ENCODE measurements around the gene CLK3.
"Not testable (repeated sequence)": the region's sequence is repeated elsewhere in the genome, so short reads cannot be mapped to it uniquely, and the experiment has no call there.

The CLK3 gene

GRCh38 chr15:74615508-74616365 lies at the start of gene CLK3:
Gene CLK3, plus strand, starts transcription at chr15:74615836. Its CDS starts 3,361 bp downstream, at chr15:74619197.
- peak; percentile 92 for DNase-seq

GRCh38 chr15:74568594-74568993 lies 47.0 kb upstream of the CLK3 start:
- no peak for DNase-seq

DNA sequence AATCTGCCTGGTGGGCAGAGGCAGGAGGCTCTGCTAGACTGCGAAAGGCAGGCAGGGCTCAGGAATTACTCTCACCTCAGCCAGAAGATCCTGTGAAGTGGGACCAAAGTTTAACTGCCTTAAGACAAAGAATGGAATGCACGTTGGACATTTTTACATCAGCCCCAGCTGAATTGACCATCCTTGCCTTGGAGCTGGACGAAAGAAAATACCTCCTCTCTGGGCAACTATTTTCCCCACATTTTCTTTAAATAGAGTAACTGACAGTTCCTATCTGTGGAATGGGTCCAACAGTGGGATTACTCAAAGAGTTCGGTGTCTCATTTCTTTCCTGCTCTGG lies 45.9 kb upstream of the CLK3 start:
- DNase-seq, result no peak

GRCh38 chr15:74571191-74571590 lies 44.4 kb upstream of the CLK3 start:
- DNase-seq, result no peak

- no peak for DNase-seq
Observed at GRCh38 chr15:74573987-74574386, 41.6 kb upstream of the CLK3 start.

GRCh38 chr15:74578496-74578994 lies 37.1 kb upstream of the CLK3 start:
- DNase-seq, result no peak

GRCh38 chr15:74579001-74579400 lies 36.6 kb upstream of the CLK3 start:
- DNase-seq, result no peak

GRCh38 chr15:74580538-74581350 lies 34.9 kb upstream of the CLK3 start:
- no peak for DNase-seq

GRCh38 chr15:74584204-74584603 lies 31.4 kb upstream of the CLK3 start:
- DNase-seq, result no peak

- DNase-seq, result no peak
Observed at GRCh38 chr15:74584779-74585178, 30.9 kb upstream of the CLK3 start.

- DNase-seq, result no peak
Observed at GRCh38 chr15:74585191-74585590, 30.4 kb upstream of the CLK3 start.

DNA sequence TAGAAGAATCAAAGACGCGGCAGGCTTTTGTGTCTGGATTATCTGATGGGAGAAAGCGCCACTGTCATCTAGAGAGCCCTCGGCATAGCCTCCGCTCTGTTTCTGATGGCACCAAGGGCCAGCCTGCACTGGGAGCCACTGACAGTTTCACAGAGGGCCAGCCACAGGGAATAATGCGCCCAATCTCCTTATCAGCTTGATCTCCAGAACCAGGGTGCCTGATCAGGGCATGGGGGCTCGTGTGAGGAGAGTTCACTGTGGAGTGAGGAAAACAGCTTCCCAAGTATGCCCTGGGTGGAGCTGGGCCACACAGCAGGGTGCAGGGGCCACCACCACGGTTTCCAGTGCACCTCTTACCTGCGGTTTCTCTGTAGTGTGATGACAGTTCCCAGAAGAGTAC lies 29.8 kb upstream of the CLK3 start:
- no peak for DNase-seq

DNA sequence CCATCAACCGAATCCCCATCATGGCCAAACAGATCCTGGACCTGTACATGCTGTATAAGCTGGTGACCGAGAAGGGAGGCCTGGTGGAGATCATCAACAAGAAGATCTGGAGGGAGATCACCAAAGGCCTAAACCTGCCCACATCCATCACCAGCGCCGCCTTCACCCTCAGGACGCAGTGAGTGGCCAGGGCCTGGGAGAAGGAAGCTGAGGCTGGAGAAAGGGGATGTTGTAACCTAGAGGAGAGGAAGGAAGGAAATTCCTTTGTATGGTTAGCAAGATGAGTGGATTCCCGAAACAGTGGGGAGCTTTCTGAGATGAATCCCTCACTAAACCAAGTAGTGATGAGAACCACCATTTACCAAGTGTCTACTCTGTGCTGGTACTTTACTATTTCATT lies 25.8 kb upstream of the CLK3 start:
- DNase-seq, result no peak

GRCh38 chr15:74592222-74592621 lies 23.4 kb upstream of the CLK3 start:
- DNase-seq, result no peak

GRCh38 chr15:74593122-74593521 lies 22.5 kb upstream of the CLK3 start:
- DNase-seq, result no peak

DNA sequence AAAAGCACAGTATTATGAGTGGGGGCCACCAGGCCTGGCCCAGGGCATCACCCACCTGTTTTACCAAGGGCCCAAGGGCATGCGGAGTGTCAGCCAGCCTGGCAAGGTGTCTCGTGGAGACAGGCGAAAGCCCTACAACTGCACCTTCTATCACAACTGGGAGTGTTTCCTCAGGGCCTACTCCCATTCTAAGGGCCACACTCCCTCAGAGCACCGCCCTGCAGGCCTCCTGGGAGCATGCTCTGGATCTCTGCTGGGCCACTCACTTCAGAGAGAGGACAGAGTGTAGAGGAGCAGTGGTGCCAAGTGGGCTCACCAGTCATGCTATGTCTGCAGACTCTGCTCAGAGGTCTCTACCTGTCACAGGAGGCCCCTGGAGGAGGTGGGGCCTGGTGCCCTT lies 21.2 kb upstream of the CLK3 start:
- no peak for DNase-seq

DNA sequence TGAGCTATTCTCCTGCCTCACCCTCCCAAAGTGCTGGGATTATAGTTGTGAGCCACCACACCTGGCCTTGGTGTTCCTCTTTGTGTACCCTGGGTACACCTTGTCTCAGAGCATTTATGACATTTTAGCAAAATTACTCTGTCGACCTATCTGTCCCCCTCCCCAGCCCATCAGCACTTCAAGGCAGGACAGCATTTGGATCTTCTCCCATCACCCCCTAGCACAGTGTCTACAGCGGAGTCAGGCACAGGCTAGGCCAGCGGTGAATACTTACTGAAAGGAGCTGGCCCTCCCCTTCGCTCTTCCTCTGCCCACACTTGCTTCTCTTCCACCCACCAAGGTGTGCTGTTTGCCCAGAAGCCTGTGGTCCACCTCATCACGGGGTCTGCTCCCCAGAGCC lies 20.4 kb upstream of the CLK3 start:
- no peak for DNase-seq

DNA sequence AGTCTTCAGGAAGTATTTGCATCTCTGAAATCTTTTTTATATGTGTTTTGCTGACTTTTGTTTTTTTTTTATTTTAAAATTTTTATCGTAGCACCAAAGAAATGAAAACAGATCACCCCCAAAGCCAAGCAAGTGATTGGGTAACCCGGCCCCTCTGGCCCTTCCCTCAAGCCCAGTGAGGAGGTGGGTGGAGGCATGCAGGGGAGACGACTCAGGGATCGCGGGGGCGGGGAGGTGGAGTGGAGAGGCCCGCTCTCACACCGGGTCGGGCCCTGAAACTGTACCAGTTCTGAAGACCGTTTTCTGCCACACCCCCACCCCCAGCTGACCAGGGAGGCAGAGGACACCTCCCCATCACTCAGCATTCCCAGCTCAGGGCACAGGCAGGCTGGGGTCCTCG lies 18.9 kb upstream of the CLK3 start:
- DNase-seq, result not testable (repeated sequence)

DNA sequence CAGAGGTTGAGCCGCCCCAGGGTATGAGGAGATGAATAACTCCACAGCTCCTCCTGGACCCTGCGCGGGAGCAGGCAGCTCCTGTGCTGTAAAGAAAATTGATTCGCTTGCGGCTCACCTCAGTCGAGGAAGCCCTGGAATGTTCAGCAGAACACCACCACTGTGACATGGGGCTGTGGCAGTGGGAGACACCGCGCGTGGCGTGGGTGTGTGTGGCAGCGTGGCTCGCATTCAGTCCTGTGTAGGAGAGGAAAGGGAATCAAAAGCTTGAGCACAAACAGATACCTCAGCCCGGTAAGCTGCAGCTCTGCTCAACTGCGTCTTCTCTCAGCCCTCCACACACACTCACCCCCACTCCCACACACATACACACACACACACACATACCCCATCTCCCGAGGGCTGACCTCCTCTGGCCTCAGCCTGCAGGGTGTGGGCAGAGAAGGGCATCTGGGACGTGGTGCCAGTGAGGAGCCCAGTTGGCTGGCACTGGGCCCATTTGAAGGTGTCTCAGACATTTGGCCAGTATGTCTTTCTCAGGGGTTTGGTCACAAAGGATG lies 18.4 kb upstream of the CLK3 start:
- DNase-seq, result not testable (repeated sequence)

DNA sequence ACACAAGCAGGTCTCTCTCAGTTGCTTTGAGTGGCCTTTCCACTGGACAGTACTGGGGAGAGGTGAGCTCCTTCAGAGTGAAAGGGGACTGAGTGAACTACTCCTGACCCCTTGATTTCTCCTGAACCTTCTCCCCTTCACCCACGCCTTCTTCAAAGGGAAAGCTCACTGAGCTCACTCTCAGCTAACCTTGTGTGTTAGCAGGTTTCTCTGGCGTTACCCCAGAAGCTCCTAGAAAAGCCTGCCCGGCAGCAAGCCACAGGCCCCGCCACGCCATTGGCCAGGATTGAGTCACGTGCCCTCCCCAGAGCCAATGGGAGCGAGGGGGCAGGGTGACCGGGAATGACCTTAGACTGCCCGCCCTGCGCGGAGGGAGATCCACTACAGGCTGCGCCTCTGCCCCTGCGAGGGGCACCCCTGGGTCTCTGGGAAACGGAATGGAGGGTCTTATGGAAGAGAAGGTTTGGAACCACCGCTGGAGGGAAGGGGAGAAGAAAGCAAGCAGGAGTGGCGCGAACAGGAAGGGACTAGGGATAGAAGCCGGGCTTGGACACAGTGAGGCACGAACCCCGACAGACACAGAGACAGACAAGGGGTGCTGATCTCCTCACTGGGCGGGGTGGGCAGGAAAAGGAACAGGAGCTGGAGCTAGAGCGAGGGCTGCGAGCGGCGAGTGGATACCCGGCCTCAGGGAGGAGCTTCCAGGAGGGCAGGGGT lies 17.4 kb upstream of the CLK3 start:
- DNase-seq, result peak; percentile 75

DNA sequence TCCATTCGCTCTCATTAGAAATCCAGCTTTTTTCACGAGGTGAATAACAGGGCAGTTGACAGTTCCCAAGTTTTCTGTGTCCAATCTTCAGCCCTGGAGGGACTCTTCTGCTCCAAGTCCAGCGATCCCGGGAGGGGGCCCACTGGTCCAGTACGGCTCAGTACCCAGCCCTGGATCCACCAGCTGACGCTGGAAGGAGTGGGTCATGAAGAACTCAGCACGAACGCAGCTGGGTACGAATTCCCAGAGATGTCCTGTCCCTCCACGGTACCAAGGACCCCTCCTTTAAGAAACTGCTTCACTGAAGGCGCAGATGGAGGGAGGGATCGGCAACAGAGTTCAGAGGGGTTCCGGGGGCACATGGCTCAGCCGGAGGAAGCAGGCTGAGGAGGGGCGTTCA lies 16.5 kb upstream of the CLK3 start:
- no peak for DNase-seq

DNA sequence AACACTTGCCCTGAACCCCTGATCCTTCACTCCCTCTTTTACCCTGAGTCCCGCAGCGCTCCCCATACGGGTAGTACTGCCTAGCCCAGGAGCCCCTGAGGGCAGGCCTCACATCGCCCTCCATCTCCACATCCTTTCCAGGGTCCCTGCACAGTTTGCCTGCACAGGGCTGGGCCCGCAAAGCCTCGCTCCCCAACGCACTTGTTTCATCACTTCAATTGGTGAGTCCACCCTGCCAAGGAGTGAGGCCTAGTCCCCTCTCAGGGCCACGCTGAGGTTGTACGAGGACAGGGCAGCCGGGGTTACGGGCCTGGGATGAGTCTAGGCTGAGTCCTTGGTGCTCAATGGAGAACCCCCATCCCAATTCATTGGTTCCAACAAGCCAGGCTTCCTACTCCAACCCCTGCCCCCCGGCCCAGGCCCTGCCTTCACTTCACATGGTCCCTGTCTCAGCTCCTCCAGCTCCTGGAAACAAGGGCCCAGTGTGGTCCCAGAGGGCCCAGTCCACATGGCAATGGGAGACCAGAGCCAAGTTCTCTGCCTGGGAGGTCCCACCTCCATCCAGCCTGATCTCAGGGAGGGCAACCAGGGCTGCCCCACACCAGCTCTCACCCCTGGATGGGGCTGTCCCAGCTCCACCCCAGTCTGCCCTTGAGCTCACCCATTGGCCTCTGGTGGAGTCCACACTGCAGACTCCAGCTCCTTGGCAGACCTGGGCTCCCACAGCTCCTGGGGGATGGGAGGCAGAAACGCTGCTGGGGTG lies 12.4 kb upstream of the CLK3 start:
- DNase-seq, result no peak
